GM12878 (cell line): ENCODE results near the gene KCNA1. TPM values are rescaled to one million over a fixed set of nuclear protein-coding genes. Genes with fewer than 3 reads are reported as not detected.

Experiments
- ATAC-seq: fragments of 200-7000 bp; cut with Tn5 transposase; 3 replicates; pipeline ENCODE4 v1.9.1; 2020; ENCODE audit warnings: mild to moderate bottlenecking, moderate library complexity
- BruUV-seq: library from RNA; stranded (reverse); fragments of 400-500 nt; replicated peaks from 2 replicates; lab custom pipeline; 2021; lab: Mats Ljungman, UMichigan
- CTCF ChIA-PET: fragments of 300-600 bp; sonication (Branson Sonifier 250); formaldehyde crosslinking; extraction: SDS; loops from one replicate; lab custom pipeline; 2021; ENCODE audit warnings: inconsistent platforms; lab: Yijun Ruan, JAX
- POLR2A ChIA-PET: fragments of 350-600 bp; formaldehyde crosslinking; extraction: SDS; loops from one replicate; lab custom pipeline; 2021; ENCODE audit warnings: inconsistent platforms; lab: Charles Lee
- RAD21 ChIA-PET: fragments of 300-600 bp; sonication (Branson Sonifier 250); formaldehyde crosslinking; loops from one replicate; lab custom pipeline; 2023; ENCODE audit warnings: antibody characterized with exemption; ENCODE audit not compliant: unreplicated experiment; lab: Charles Lee
- SMC1A ChIA-PET: fragments of 300-600 bp; sonication (Branson Sonifier 250); formaldehyde crosslinking; loops from one replicate; lab custom pipeline; 2023; ENCODE audit not compliant: unreplicated experiment, uncharacterized antibody; lab: Charles Lee
- DNase-seq: peaks from one replicate; pipeline ENCODE4 v3.0.0-alpha.2; 2011; ENCODE audit warnings: low read depth, low spot score
- FAIRE-seq: peaks from 3 replicates; lab custom pipeline; 2011; peaks lifted over from hg19 to GRCh38; lab: Jason Lieb, UNC
- H2AFZ ChIP-seq: 2 replicates; pipeline ENCODE4 v1.6.0; 2011; ENCODE audit warnings: low read depth, low read length, control low read depth; ENCODE audit not compliant: control insufficient read depth
- H3K27ac ChIP-seq: 2 replicates; pipeline ENCODE4 v1.5.1; 2011; ENCODE audit warnings: control low read depth; ENCODE audit not compliant: control insufficient read depth, insufficient read depth
- H3K27me3 ChIP-seq, 2 experiments: replicated peaks in 1 of 2; 2 replicates each; pipeline versions ENCODE4 v1.6.0 to v1.6.1; 2011; ENCODE audit warnings: low read length in 1 of 2; ENCODE audit not compliant: control insufficient read depth in 2 of 2, insufficient read depth in 2 of 2
- H3K36me3 ChIP-seq, 2 experiments: 2 replicates each; pipeline ENCODE4 v1.5.1; 2011; ENCODE audit warnings: low read length in 1 of 2; ENCODE audit not compliant: control insufficient read depth in 2 of 2, insufficient read depth in 2 of 2
- H3K4me1 ChIP-seq: 2 replicates; pipeline ENCODE4 v1.6.1; 2011; ENCODE audit warnings: mild to moderate bottlenecking, low read length, moderate library complexity, mixed read lengths; ENCODE audit not compliant: control insufficient read depth, insufficient read depth
- H3K4me2 ChIP-seq: 2 replicates; pipeline ENCODE4 v1.6.0; 2011; ENCODE audit warnings: control low read depth; ENCODE audit not compliant: control insufficient read depth, insufficient read depth
- H3K4me3 ChIP-seq: fragments of 200-600 bp; sonication (generic); 2 replicates; pipeline ENCODE4 v1.5.1; 2016
- H3K79me2 ChIP-seq: 2 replicates; pipeline ENCODE4 v1.6.0; 2011; ENCODE audit warnings: low read length; ENCODE audit not compliant: control insufficient read depth, insufficient read depth
- H3K9ac ChIP-seq: 2 replicates; pipeline ENCODE4 v1.8.0; 2011; ENCODE audit warnings: low read length, control low read depth, mixed read lengths; ENCODE audit not compliant: control insufficient read depth, insufficient read depth
- H3K9me3 ChIP-seq: replicated peaks from 3 replicates; pipeline ENCODE4 v1.5.1; 2011; ENCODE audit warnings: mild to moderate bottlenecking, low read length; ENCODE audit not compliant: control insufficient read depth, insufficient read depth
- H4K20me1 ChIP-seq: 2 replicates; pipeline ENCODE4 v1.6.0; 2011; ENCODE audit not compliant: control insufficient read depth, insufficient read depth
- CHD2 ChIP-seq: IDR thresholded peaks from 2 replicates; pipeline ENCODE4 v1.6.1; 2011; ENCODE audit warnings: low read depth, low read length, improper control_type of control experiment, borderline replicate concordance
- CREM ChIP-seq: IDR thresholded peaks from 2 replicates; pipeline ENCODE4 v1.6.1; 2014; ENCODE audit warnings: antibody characterized with exemption, low read depth
- CTCF ChIP-seq, 3 experiments: IDR thresholded peaks in 2 of 3; conservative IDR thresholded peaks in 1 of 3; 2 replicates each; pipeline ENCODE4 v1.5.1; 2011; ENCODE audit warnings: low read depth in 3 of 3, low read length in 3 of 3, mild to moderate bottlenecking in 3 of 3, control low read depth in 2 of 3, moderate library complexity in 2 of 3, inconsistent platforms in 1 of 3, mixed read lengths in 1 of 3; ENCODE audit not compliant: control insufficient read depth in 2 of 3, insufficient read depth in 1 of 3; ENCODE audit errors: extremely low read depth in 1 of 3
- EED ChIP-seq: sonication (generic); IDR thresholded peaks from 2 replicates; pipeline ENCODE4 v1.6.1; 2016; ENCODE audit warnings: antibody characterized with exemption, low read depth
- EGR1 ChIP-seq, 2 experiments: IDR thresholded peaks; 1 replicate in 1 of 2; 2 replicates in 1 of 2; pipeline ENCODE4 v1.6.1; 2011 to 2012; ENCODE audit warnings: low read depth in 2 of 2, low read length in 2 of 2, borderline replicate concordance in 1 of 2, mild to moderate bottlenecking in 1 of 2, moderate library complexity in 1 of 2
- EP300 ChIP-seq, 2 experiments: fragments of 150-350 bp in 1 of 2; IDR thresholded peaks; 2 replicates each; pipeline ENCODE4 v1.6.1; 2011 to 2012; ENCODE audit warnings: low read depth in 2 of 2, low read length in 2 of 2, borderline replicate concordance in 1 of 2, improper control_type of control experiment in 1 of 2, inconsistent platforms in 1 of 2; ENCODE audit not compliant: control insufficient read depth in 1 of 2
- MYC ChIP-seq: IDR thresholded peaks from 2 replicates; pipeline ENCODE4 v1.6.1; 2011; ENCODE audit warnings: mild to moderate bottlenecking, low read length, moderate library complexity, inconsistent platforms; ENCODE audit not compliant: insufficient read depth, insufficient replicate concordance, insufficient read length, severe bottlenecking
- NBN ChIP-seq: fragments of 450-650 bp; IDR thresholded peaks from 2 replicates; pipeline ENCODE4 v1.6.1; 2016
- PAX5 ChIP-seq: IDR thresholded peaks from 2 replicates; pipeline ENCODE4 v1.6.1; 2011; ENCODE audit warnings: low read depth, low read length, borderline replicate concordance
- PRDM15 ChIP-seq: fragments of 450-650 bp; formaldehyde crosslinking; IDR thresholded peaks from 2 replicates; pipeline ENCODE4 v1.4.0; 2020; ENCODE audit warnings: mild to moderate bottlenecking, moderate library complexity
- RAD21 ChIP-seq: IDR thresholded peaks from 2 replicates; pipeline ENCODE4 v1.6.1; 2011; ENCODE audit warnings: mild to moderate bottlenecking, low read depth, low read length, moderate library complexity; ENCODE audit not compliant: insufficient read depth
- RCOR1 ChIP-seq: conservative IDR thresholded peaks from 2 replicates; pipeline ENCODE4 v1.6.1; 2012; ENCODE audit warnings: low read depth, low read length, improper control_type of control experiment
- RFX5 ChIP-seq: IDR thresholded peaks from 2 replicates; pipeline ENCODE4 v1.6.1; 2011; ENCODE audit warnings: low read depth, low read length, improper control_type of control experiment
- SMAD1 ChIP-seq: fragments of 450-650 bp; IDR thresholded peaks from 2 replicates; pipeline ENCODE4 v1.6.1; 2018; ENCODE audit warnings: mild to moderate bottlenecking, low read depth; ENCODE audit not compliant: partially characterized antibody
- SMAD5 ChIP-seq: IDR thresholded peaks from 2 replicates; pipeline ENCODE4 v1.6.1; 2016; ENCODE audit warnings: antibody characterized with exemption, low read depth
- SMC3 ChIP-seq: IDR thresholded peaks from 2 replicates; pipeline ENCODE4 v1.6.1; 2011; ENCODE audit warnings: low read length, improper control_type of control experiment, borderline replicate concordance
- STAT3 ChIP-seq: IDR thresholded peaks from 2 replicates; pipeline ENCODE4 v1.6.1; 2011; ENCODE audit warnings: low read depth, low read length, improper control_type of control experiment
- TAF1 ChIP-seq: IDR thresholded peaks from 2 replicates; pipeline ENCODE4 v1.6.1; 2011; ENCODE audit warnings: mild to moderate bottlenecking, low read depth, low read length, borderline replicate concordance
- TARDBP ChIP-seq: IDR thresholded peaks from 2 replicates; pipeline ENCODE4 v1.6.1; 2016; ENCODE audit warnings: borderline replicate concordance
- WGBS: methylation state at CpG from one replicate; pipeline ENCODE4 v1.1.6; 2016; ENCODE audit warnings: low lambda C conversion rate; ENCODE audit not compliant: insufficient replicate concordance, insufficient coverage; ENCODE audit errors: missing lambda C conversion rate; 5-methylcytosine and 5-hydroxymethylcytosine counted together
- in situ Hi-C: fragments of 300-500 bp; cut with MboI; formaldehyde crosslinking; loops from 9 replicates; pipeline ENCODE4 v1.14.3; 2018; ENCODE audit warnings: mixed read lengths
- intact Hi-C: fragments of 100-400 bp; cut with micrococcal nuclease; formaldehyde crosslinking; loops from one replicate; pipeline ENCODE4 v1.14.2; 2022; ENCODE audit not compliant: unreplicated experiment
- polyA plus RNA-seq, 11 experiments: library from polyadenylated mRNA; depleted of rRNA in 4 of 11; unstranded in 6 of 11; stranded (reverse) in 5 of 11; fragments of >200 nt; fragmentation: Nextera tagmentation in 4 of 11; fragmentation: Illumina TruSeq in 1 of 11; extraction: Ambion mirVana in 4 of 11; extraction: Trizol in 1 of 11; gene quantifications; 1 replicate in 1 of 11; 2 replicates in 10 of 11; pipeline versions ENCODE4 v1.2.1 to v1.2.3, GENCODE V29; 2011 to 2016; ENCODE audit warnings: inconsistent platforms in 2 of 11, missing spikeins in 2 of 11, low read depth in 1 of 11
- total RNA-seq, 4 experiments: library from RNA; depleted of rRNA in 3 of 4; stranded (reverse); fragments of >200 nt in 3 of 4; fragmentation: Illumina TruSeq in 1 of 4; extraction: Trizol in 1 of 4; gene quantifications; 2 replicates each; pipeline versions ENCODE4 v1.2.1 to v1.2.3, GENCODE V29; 2013 to 2021

The KCNA1 gene
- total and polyA plus RNA-seq, 10 of the 15 experiments (the other 5 are each of a cell fraction or from before 2014, with no cell fraction given) = 0.05 to 0.77 (median 0.33) TPM

GRCh38 chr12:4899364-4899763, 10.3 kb upstream of the KCNA1 start:
- ATAC-seq (peak; percentile 68), DNase-seq (no peak), FAIRE-seq (peak; percentile 7)
- no peaks in the 10 kb centered on the region for H3K36me3 ChIP-seq
- no peaks in the 10 kb centered on the region for H3K79me2 ChIP-seq
- no peak overlapping the region for H3K4me3 ChIP-seq
- no peaks in the 10 kb centered on the region for H3K9me3 ChIP-seq
- no peaks in the 10 kb centered on the region for H3K27me3 ChIP-seq
- TF ChIP-seq TARDBP (no peak), SMAD1 (no peak), RCOR1 (no peak), CTCF (IDR thresholded peaks at IDR 0.05 in 2 of 3, conservative IDR thresholded peaks at IDR 0.05 in 1 of 3; ENCODE audit: control insufficient read depth in 2 of 3, extremely low read depth in 1 of 3, insufficient read depth in 1 of 3, low read depth in 3 of 3, low read length in 3 of 3) (peak; percentile 44 to 52 (median 46); a peak in 4 of 6 replicates), RAD21 (peak; percentile 53), EGR1 (IDR thresholded peaks at IDR 0.05; ENCODE audit: borderline replicate concordance in 1 of 2, low read depth in 2 of 2, low read length in 2 of 2) (no peak), CHD2 (no peak), NBN (no peak), STAT3 (no peak), RFX5 (no peak), TAF1 (no peak), SMAD5 (no peak), PAX5 (no peak), EP300 (IDR thresholded peaks at IDR 0.05; ENCODE audit: borderline replicate concordance in 1 of 2, control insufficient read depth in 1 of 2, low read depth in 2 of 2, low read length in 2 of 2) (no peak), SMC3 (peak; percentile 65; the same call in 1 of the 2 replicates), CREM (no peak), MYC (no peak), PRDM15 (CRISPR knock-in tag) (no peak), EED (no peak)
- ChIA-PET POLR2A (no interaction called here), RAD21 (no interaction called here), CTCF (interaction anchor here (1.1 to 2.7 kb wide), 3 partner anchors 9 to 276 kb away, joined by 3 to 9 read pairs (median 4); no protein-coding TSS in a partner anchor), SMC1A (interaction anchor here (1.0 to 1.1 kb wide), 2 partner anchors 44 to 45 kb away, joined by 3 read pairs; no protein-coding TSS in a partner anchor)
- H3K27ac ChIP-seq = no peak overlapping the region
- H4K20me1 ChIP-seq = no peaks in the 10 kb centered on the region
- no peak overlapping the region for H3K4me2 ChIP-seq
- H2AFZ ChIP-seq = no peak overlapping the region
- no TSS peak for BruUV-seq
- H3K4me1 ChIP-seq = no peaks in the 10 kb centered on the region
- WGBS = 32% methylated on average over 4 of the region's 4 CpGs
- no peak overlapping the region for H3K9ac ChIP-seq
- intact Hi-C loops = loop anchor here (1.0 to 5.0 kb wide), 2 partner anchors 42 to 104 kb away; no protein-coding TSS in a partner anchor
- in situ Hi-C loops = no loop called here
